Measurements from ENCODE around the gene WDR73. TPM values are rescaled to one million over a fixed set of nuclear protein-coding genes. Genes with fewer than 3 reads are reported as not detected.
"Not testable (repeated sequence)": the region's sequence is repeated elsewhere in the genome, so short reads cannot be mapped to it uniquely, and the experiment has no call there.

The WDR73 gene
- polyA plus RNA-seq, 1 donor (not counting 4 experiments of a cell fraction or from before 2014, with no cell fraction given) = 23.6 TPM

DNA sequence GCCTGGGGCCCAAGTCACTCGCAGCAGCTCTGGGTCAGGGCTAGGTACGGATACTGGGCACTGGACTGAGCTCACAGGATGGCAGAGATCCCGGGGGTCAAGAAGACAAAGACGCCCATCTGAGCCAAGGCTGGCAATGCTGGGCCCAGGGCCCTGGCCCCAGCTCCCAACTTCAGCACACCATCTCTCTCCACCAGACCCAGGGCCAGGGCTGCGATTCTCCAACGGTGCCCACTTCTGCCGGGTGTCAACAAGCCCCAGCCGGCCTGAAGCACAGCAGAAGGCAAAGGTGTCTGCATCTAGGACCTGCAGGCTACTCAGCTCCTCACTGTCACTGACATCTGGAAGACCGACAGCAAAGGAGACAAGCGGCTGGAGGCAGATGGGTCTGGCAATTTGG, 8.6 kb downstream of the WDR73 start:
- Histone ChIP-seq H3K9me1 (ENCODE audit: control insufficient read depth, extremely low read depth, insufficient read depth, low read length) (no peaks in the 10 kb centered on the region), H3K4me3 (ENCODE audit: control insufficient read depth in 2 of 3, extremely low read depth in 1 of 3, insufficient read depth in 2 of 3, low read depth in 1 of 3, low read length in 3 of 3) (no peak overlapping the region), H3K27me3 (ENCODE audit: control insufficient read depth, extremely low read depth, insufficient read depth, low read length) (no peaks in the 10 kb centered on the region), H3K9ac (ENCODE audit: control insufficient read depth, extremely low read depth, insufficient read depth, low read length) (no peak overlapping the region), H3K4me1 (ENCODE audit: control insufficient read depth, extremely low read depth, insufficient read depth, low read length) (no peaks in the 10 kb centered on the region), H3K27ac (ENCODE audit: control insufficient read depth, insufficient read depth, low read length) (no peak overlapping the region), H4K20me1 (ENCODE audit: control insufficient read depth, extremely low read depth, insufficient read depth, low read length) (no peaks in the 10 kb centered on the region), H3K9me3 (ENCODE audit: control insufficient read depth, low read depth, low read length) (no peaks in the 10 kb centered on the region), H2AFZ (ENCODE audit: control insufficient read depth, low read length) (no peak overlapping the region), H3K4me2 (ENCODE audit: control insufficient read depth, extremely low read depth, insufficient read depth, low read depth, low read length) (no peak overlapping the region), H3K36me3 (ENCODE audit: control insufficient read depth in 2 of 2, extremely low read depth in 1 of 2, insufficient read depth in 2 of 2, low read length in 2 of 2) (peaks cover 38 to 48% of the 10 kb centered on the region in 2 experiments), H3K79me2 (ENCODE audit: control insufficient read depth, insufficient read depth, low read length) (no peaks in the 10 kb centered on the region)
- no peak for FAIRE-seq
- TF ChIP-seq EZH2 (IDR thresholded peaks at IDR 0.05; ENCODE audit: low read length) = no peak
- TF ChIP-seq, protein P1, sequence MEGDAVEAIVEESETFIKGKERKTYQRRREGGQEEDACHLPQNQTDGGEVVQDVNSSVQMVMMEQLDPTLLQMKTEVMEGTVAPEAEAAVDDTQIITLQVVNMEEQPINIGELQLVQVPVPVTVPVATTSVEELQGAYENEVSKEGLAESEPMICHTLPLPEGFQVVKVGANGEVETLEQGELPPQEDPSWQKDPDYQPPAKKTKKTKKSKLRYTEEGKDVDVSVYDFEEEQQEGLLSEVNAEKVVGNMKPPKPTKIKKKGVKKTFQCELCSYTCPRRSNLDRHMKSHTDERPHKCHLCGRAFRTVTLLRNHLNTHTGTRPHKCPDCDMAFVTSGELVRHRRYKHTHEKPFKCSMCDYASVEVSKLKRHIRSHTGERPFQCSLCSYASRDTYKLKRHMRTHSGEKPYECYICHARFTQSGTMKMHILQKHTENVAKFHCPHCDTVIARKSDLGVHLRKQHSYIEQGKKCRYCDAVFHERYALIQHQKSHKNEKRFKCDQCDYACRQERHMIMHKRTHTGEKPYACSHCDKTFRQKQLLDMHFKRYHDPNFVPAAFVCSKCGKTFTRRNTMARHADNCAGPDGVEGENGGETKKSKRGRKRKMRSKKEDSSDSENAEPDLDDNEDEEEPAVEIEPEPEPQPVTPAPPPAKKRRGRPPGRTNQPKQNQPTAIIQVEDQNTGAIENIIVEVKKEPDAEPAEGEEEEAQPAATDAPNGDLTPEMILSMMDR (optimal IDR thresholded peaks at IDR 0.05 in 1 of 3, IDR thresholded peaks at IDR 0.05 in 1 of 3, conservative IDR thresholded peaks at IDR 0.05 in 1 of 3; ENCODE audit: extremely low read depth in 1 of 3, insufficient read depth in 2 of 3, low read length in 3 of 3) = no peak
- DNase-seq (ENCODE audit: low read depth, low spot score) = no peak
- dilution Hi-C loops (cut with MboI; ENCODE audit: extremely low pct_ligation_motif_present, low sequenced_read_pairs) = no loop called here

DNA sequence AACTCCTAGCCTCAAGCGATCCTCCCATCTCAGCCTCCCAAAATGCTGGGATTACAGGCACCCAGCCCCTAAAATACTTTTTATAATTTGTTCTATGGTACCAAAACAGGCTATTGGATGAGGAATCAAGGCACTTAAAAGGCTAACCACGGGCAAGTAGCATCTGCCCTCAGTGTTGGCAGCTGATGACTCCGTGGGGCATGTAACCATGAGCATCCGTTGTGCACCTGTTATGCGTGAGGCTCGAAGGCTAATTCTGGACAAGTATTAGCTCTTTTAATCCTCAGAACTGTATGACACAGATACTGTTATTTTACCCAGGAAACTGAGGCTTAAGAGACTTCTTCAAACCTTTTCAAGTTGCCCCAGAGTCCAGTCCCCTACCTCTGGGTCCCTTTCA, 10.2 kb downstream of the WDR73 start:
- Histone ChIP-seq H3K4me2 (ENCODE audit: control insufficient read depth, extremely low read depth, insufficient read depth, low read depth, low read length) (no peak overlapping the region), H3K9ac (ENCODE audit: control insufficient read depth, extremely low read depth, insufficient read depth, low read length) (no peak overlapping the region), H3K79me2 (ENCODE audit: control insufficient read depth, insufficient read depth, low read length) (no peaks in the 10 kb centered on the region), H3K36me3 (ENCODE audit: control insufficient read depth in 2 of 2, extremely low read depth in 1 of 2, insufficient read depth in 2 of 2, low read length in 2 of 2) (peaks cover 39 to 40% of the 10 kb centered on the region in 2 experiments), H3K9me1 (ENCODE audit: control insufficient read depth, extremely low read depth, insufficient read depth, low read length) (no peaks in the 10 kb centered on the region), H4K20me1 (ENCODE audit: control insufficient read depth, extremely low read depth, insufficient read depth, low read length) (no peaks in the 10 kb centered on the region), H3K27ac (ENCODE audit: control insufficient read depth, insufficient read depth, low read length) (no peak overlapping the region), H3K9me3 (ENCODE audit: control insufficient read depth, low read depth, low read length) (no peaks in the 10 kb centered on the region), H2AFZ (ENCODE audit: control insufficient read depth, low read length) (no peak overlapping the region), H3K4me3 (ENCODE audit: control insufficient read depth in 2 of 3, extremely low read depth in 1 of 3, insufficient read depth in 2 of 3, low read depth in 1 of 3, low read length in 3 of 3) (no peak overlapping the region), H3K4me1 (ENCODE audit: control insufficient read depth, extremely low read depth, insufficient read depth, low read length) (no peaks in the 10 kb centered on the region), H3K27me3 (ENCODE audit: control insufficient read depth, extremely low read depth, insufficient read depth, low read length) (no peaks in the 10 kb centered on the region)
- dilution Hi-C loops (cut with MboI; ENCODE audit: extremely low pct_ligation_motif_present, low sequenced_read_pairs) = no loop called here
- FAIRE-seq (no peak), DNase-seq (ENCODE audit: low read depth, low spot score) (no peak)
- TF ChIP-seq EZH2 (IDR thresholded peaks at IDR 0.05; ENCODE audit: low read length) = no peak
- TF ChIP-seq, protein P1 (optimal IDR thresholded peaks at IDR 0.05 in 1 of 3, IDR thresholded peaks at IDR 0.05 in 1 of 3, conservative IDR thresholded peaks at IDR 0.05 in 1 of 3; ENCODE audit: extremely low read depth in 1 of 3, insufficient read depth in 2 of 3, low read length in 3 of 3) = no peak

DNA sequence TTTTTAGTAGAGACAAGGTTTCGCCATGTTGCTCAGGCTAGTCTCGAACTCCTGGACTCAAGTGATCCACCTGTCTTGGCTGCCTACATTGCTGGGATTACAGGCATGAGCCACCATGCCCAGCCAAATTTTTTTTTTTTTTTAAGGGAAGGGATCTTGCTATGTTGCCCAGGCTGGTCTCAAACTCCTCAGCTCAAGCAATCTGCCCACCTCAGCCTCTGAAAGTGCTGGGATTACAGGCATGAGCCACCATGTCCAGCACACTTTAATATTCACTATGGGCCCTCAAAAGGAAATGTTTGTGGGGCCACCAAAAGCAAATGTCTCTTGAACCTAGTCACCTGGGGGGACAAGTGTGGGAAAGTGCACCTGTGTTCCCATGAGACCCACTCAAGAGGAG, 11.4 kb downstream of the WDR73 start:
- H4K20me1 ChIP-seq (ENCODE audit: control insufficient read depth, extremely low read depth, insufficient read depth, low read length); H3K79me2 ChIP-seq (ENCODE audit: control insufficient read depth, insufficient read depth, low read length); H3K4me1 ChIP-seq (ENCODE audit: control insufficient read depth, extremely low read depth, insufficient read depth, low read length); H3K4me3 ChIP-seq (ENCODE audit: control insufficient read depth in 2 of 3, extremely low read depth in 1 of 3, insufficient read depth in 2 of 3, low read depth in 1 of 3, low read length in 3 of 3); H3K27me3 ChIP-seq (ENCODE audit: control insufficient read depth, extremely low read depth, insufficient read depth, low read length); H3K9me3 ChIP-seq (ENCODE audit: control insufficient read depth, low read depth, low read length); H3K9ac ChIP-seq (ENCODE audit: control insufficient read depth, extremely low read depth, insufficient read depth, low read length); H2AFZ ChIP-seq (ENCODE audit: control insufficient read depth, low read length); DNase-seq (ENCODE audit: low read depth, low spot score); dilution Hi-C loops (cut with MboI; ENCODE audit: extremely low pct_ligation_motif_present, low sequenced_read_pairs); H3K9me1 ChIP-seq (ENCODE audit: control insufficient read depth, extremely low read depth, insufficient read depth, low read length); H3K27ac ChIP-seq (ENCODE audit: control insufficient read depth, insufficient read depth, low read length); FAIRE-seq; H3K4me2 ChIP-seq (ENCODE audit: control insufficient read depth, extremely low read depth, insufficient read depth, low read depth, low read length): not testable (repeated sequence)
- peaks cover 27 to 36% of the 10 kb centered on the region in 2 experiments for H3K36me3 ChIP-seq (ENCODE audit: control insufficient read depth in 2 of 2, extremely low read depth in 1 of 2, insufficient read depth in 2 of 2, low read length in 2 of 2)

DNA sequence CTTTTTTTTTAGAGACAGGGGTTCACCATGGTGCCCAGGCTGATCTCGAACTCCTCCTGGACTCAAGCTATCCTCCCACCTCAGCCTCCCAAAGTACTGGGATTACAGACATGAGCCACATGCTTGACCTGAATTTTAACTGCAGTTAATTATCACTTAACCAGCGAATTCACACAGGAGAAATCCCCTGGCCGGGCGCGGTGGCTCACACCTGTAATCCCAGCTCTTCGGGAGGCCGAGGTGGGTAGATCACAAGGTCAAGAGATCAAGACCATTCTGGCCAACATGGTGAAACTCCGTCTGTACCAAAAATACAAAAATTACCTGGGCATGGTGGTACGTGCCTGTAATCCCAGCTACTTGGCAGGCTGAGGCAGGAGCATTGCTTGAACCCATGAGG, 12.2 kb downstream of the WDR73 start:
- H3K9me3 ChIP-seq (ENCODE audit: control insufficient read depth, low read depth, low read length); H3K4me3 ChIP-seq (ENCODE audit: control insufficient read depth in 2 of 3, extremely low read depth in 1 of 3, insufficient read depth in 2 of 3, low read depth in 1 of 3, low read length in 3 of 3); dilution Hi-C loops (cut with MboI; ENCODE audit: extremely low pct_ligation_motif_present, low sequenced_read_pairs); H3K79me2 ChIP-seq (ENCODE audit: control insufficient read depth, insufficient read depth, low read length); DNase-seq (ENCODE audit: low read depth, low spot score); H4K20me1 ChIP-seq (ENCODE audit: control insufficient read depth, extremely low read depth, insufficient read depth, low read length); H3K27ac ChIP-seq (ENCODE audit: control insufficient read depth, insufficient read depth, low read length); H3K27me3 ChIP-seq (ENCODE audit: control insufficient read depth, extremely low read depth, insufficient read depth, low read length); H3K9me1 ChIP-seq (ENCODE audit: control insufficient read depth, extremely low read depth, insufficient read depth, low read length); FAIRE-seq; H3K4me1 ChIP-seq (ENCODE audit: control insufficient read depth, extremely low read depth, insufficient read depth, low read length); H2AFZ ChIP-seq (ENCODE audit: control insufficient read depth, low read length); H3K4me2 ChIP-seq (ENCODE audit: control insufficient read depth, extremely low read depth, insufficient read depth, low read depth, low read length); H3K9ac ChIP-seq (ENCODE audit: control insufficient read depth, extremely low read depth, insufficient read depth, low read length): not testable (repeated sequence)
- peaks cover 22 to 34% of the 10 kb centered on the region in 2 experiments for H3K36me3 ChIP-seq (ENCODE audit: control insufficient read depth in 2 of 2, extremely low read depth in 1 of 2, insufficient read depth in 2 of 2, low read length in 2 of 2)
